ENCODE results near the gene TEAD1.

Gene TEAD1

DNA sequence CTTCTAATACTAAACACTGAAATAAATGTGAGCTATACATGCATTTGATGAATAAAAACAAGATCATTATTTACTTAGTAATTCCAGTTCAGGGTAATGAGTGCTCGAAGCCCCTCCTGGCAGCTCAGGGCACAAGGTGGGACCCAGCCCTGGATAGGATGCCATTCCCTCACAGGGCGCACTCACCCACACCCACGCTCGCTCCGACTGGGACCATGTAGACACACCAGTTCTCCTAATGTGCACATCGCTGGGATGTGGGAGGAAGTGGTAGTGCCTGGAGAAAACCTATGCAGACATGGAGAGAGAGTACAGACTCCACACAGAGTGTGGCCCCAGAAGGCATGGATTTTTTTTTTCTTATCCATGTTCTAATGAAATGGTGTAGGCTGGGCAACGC lies 290.4 kb downstream of the TEAD1 start:
- FAIRE-seq = no peak

DNA sequence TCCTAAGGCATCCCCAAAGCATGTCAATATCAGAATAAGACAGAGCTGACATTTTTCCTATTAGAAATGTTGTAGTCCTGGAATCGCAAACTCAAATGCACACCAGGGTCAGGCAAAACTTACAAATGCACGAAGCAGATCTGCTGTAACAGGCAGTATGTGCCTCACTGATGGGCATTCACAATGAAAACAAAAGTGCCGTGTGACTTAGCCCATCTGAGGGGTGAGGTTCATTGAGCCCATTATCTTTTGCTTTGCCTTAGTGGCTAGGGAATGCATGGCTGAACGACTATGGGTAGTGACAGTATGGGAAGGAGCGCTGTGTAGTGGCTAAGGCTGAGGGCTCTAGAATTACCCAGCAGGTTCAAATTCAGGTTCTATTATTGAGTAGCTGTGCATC lies 291.8 kb downstream of the TEAD1 start:
- FAIRE-seq = no peak

DNA sequence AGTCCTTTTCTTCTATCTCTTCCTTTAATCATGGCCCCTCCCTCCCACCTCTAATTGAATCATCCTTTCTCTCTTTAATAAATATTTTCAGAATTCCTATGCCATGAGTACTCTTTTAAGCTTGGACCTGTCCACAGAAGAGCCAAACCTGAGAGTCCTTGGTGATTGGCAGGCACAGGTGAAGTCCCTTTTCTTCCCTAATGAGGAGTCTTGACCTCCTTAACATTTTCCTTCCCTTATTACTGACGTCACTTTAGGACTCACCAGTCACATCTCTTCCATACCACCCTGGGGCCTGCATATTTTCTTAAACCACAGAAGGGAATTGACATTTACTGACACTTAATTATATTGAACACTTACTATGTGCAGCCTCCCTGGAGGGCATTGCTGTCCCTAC lies 293.9 kb downstream of the TEAD1 start:
- FAIRE-seq = no peak

DNA sequence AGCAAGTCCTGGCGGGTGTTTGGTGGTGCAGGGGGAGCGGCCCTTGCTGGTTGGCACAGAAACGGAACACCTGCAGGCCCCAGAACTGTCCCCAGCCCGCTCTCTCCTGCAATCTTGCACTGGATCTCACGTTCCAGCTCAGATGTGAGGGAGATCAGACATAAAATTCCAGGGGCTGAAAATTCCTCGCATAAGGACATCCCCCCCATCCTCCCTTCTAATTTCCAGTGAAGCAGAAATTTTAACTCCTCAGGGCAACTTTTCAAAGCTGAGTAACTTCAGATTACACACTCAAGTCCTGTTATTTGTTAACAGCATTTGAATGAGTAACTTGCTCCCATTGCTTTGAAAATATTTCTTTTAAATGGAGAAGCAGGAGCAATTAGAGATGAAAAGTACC lies 294.6 kb downstream of the TEAD1 start:
- no peak for FAIRE-seq

DNA sequence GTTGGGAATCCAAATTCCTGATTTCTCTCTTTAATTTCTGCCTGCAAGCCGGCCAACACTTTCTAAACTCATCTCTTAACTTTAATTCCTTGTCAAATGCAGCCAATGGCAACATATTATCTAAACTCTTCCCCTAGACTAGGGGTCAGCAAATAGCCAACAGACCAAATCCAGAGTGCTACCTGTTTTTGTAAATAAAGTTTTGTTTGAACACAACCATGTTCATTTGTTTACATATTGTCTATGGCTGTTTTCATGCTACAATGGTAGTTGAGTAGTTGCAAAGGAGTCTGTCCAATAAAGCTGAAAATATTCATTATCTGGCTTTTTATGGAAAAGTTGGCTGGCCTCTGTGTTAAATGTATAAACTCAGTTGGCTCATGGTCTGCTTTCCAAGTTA lies 297.7 kb downstream of the TEAD1 start:
- FAIRE-seq = no peak

DNA sequence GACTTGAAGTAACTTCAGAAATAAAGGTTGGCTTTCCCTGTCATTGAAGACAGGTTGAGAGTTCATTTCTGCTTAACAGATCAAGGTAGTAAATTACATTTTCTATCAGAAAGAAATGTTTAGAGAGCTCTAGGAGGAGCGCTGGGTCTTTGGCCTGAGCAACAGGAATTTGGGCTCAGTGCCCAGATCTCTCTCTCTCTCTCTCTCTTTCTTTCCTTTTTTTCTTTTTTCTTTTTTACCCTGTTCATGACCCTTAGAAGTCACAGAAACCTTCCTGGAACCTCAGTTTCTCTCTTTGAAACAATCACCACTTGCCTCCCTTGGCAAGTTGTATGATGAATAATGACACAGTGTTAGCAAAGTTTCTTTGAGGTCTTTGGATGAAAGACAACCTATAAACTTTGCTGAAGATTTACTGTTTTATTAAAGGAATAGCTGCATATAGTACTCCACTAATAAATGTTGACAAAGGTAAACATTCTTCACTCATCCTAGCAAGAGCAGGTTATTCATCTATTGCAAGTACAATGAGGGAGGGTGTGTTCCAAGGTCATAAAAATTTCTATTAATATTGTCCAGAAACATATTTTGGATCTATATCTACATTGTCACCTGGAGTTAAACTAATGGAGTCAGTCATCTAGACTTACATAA lies 299.4 kb downstream of the TEAD1 start:
- no peak for FAIRE-seq

DNA sequence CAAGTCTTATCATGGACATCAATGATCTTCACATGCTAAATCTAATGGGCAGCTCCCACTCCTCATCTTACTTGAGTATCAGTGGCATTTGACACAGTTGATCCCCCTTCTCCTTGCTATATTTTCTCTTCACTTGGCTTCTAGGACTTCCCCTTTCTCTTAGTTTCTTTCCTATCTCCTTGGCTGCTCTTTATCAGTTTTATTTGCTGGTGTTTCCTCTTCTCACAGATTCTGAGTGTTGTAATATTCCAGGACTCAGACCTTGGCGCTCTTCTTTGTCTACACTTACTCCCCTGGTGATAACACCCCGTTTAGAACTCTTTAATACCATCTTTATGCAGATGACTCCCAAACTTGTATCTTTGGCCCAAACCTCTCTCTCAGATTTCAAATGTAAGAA lies 301.0 kb downstream of the TEAD1 start:
- no peak for FAIRE-seq

DNA sequence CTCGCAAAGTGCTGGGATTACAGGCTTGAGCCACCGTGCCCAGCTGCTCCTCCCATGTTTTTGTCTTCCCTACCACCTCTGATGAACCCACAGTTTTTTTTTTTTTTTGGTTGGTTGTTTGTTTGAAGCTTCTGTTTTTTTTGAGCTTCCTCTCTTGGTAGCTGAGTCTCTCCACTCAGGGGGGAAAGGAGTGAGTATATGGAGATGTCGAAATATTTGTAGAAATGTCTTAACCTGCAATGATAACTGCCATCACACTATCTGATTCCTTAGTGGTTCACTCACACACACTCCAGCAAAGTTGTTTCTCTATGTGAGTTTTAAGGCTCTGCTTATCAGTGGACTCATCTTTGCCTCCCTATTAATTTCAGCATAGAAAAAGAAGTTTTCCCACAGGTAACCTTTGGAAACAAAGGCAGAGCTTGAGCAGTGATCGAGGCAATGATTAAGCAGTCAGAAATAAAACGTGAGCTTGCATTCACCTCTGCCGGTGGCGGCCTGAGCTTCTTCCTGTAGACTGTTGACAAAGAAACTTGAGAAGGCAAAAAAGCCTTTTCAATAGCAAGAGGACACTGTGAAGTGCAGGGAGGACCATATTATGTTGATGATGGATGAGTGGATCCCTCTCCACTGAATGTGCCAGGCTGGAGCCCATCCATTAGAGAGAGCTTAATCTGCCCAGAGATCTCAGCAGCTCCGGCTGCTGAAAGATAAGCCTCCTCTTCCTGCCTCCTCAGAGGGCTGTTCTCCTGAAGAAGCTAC lies 305.9 kb downstream of the TEAD1 start:
- FAIRE-seq = no peak

DNA sequence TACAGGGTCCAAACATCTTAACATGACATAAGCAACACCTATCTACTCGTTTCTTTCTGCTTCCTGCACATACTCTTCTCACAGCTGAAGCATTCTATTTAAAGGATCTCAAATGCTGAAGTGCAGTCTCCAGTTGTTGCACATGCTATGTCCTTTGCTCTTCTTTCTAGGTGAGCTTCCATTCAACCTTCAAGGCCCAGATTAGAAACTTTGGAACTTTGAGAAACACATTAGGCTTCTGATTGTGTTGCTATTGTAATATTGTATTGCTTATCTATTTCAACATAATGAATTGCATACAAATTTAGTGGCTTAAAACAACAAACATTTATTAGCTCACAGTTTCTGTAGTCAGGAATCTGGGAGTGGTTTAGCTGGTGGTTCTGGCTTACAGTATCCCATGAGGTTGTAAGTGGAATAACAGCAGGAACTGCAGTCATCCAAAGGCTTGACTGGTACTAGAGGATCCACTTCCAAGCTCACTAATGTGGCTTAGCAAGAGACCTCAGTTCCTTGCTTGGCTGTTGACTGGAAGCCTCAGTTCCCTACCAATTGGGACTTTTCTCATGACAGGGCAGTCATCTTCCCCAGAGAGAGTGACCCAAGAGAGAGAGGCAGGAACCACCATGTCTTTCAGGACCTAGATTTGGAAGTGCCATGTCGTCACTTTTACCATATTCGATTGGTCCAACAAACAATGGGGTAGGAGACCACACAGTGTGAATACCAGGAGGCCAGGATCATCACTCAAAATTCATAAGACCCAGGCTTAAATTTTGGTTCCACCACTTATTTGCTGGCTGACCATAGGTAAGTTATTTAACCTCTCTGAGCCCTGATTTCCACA lies 307.7 kb downstream of the TEAD1 start:
- FAIRE-seq = no peak

DNA sequence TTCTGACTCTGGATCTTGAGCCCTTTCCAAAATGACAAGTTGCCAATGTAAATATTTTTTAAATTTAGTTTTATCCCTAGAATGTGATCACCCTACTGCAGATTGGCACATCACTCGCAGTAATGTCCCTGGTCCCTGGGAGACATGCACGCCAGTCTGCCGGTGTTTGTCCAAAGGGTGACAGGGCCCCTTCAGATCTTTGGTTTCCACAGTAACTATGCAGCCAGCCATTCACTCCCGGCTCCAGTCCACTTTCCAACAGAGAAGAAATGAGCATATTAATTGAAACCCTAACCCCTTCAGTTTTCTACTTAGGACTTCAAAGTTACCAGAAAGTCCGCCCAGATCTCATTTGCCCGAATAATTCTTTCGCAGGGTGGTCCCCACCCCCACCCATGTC lies 309.1 kb downstream of the TEAD1 start:
- no peak for FAIRE-seq

DNA sequence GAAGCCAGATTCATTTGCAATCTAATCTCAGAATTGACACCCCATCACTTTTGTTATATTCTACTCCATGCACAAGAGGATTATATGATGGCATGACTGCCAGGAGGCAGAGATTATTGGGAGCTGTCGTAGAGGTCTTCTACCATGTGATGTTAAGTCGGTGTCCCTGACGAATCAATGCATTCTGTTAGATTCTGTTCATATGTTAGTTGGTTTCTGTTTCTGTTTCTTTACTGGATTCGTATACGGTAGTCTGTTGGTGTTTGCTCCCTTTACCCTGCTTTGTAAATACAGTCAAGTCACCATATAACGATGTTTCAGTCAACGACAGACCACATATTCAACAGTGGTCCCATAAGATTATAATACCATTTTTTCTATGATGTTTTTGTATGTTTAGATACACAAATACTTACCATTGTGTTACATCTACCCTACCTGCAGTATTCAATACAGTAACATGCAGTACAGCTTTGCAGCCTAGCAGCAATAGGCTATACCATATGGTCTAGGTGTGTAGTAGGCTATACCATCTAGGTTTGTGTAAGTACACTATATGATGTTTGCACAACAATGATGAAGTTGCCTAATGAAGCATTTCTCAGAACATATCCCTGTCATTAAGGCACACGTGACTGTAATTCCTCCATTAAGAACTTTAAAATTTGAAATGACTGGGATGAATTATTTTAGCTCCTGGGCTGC lies 312.1 kb downstream of the TEAD1 start:
- FAIRE-seq = no peak

DNA sequence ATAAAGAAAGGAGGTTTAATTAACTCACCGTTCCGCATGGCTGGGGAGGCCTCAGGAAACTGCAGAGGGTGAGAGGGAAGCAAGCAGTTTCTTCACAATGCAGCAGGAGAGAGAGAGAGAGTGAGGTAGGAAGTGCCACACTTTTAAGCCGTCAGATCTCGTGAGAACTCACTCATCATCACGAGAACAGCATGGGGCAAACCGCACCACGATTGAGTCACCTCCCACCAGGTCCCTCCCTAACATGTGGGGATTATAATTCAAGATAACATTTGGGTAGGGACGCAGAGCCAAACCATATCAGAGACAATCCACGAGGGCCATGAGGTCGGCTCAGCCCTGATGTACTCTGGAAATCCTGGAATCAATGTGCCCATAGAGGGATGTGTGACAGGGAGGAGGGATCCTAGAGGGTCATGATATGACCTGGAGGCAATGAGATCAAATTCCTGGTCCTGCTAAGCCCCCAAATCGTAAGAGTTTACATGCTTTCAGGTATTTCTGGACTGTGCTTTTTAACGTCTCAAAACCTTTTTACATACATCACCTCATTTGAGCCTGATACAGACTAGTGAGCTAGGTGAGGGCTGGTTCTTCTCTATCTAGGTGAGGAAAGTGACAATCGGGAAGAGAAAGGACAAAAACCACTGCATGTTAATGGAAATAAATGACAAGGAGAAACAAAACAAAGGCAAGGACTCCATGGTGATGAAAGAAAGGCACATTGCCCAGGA lies 315.4 kb downstream of the TEAD1 start:
- no peak for FAIRE-seq

DNA sequence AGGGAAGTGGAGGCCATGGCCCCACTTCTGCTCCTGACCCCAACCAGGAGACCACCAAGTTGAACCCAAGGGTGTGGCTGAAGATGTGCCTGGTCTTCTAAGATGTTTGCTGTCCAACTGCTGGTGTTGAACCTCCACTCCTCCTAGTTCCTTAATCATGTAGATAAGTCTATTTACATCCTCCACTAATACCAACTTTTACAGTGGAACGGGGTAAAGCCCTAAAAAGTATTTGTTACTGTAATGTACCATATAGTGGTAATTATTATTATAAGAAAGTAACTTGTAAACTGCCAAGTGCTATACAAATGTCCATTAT lies 315.9 kb downstream of the TEAD1 start:
- FAIRE-seq = no peak

DNA sequence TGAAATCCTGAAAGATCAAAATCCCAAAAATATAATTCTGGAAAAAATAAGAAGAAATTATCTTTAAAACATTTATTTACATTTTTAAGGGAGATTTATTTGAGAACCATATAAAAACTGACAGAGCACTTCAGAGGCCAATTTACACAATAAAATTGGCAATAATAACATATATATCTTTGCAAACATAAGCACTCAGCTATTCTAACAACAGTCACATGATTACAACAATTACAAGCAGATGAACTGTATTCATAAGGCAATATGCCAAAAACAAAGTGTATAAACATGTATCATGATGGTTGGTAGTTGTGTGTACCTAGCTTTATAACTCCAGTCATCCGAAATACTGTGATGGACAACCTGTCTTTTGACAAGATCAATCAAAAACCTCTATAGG lies 317.2 kb downstream of the TEAD1 start:
- FAIRE-seq = no peak

DNA sequence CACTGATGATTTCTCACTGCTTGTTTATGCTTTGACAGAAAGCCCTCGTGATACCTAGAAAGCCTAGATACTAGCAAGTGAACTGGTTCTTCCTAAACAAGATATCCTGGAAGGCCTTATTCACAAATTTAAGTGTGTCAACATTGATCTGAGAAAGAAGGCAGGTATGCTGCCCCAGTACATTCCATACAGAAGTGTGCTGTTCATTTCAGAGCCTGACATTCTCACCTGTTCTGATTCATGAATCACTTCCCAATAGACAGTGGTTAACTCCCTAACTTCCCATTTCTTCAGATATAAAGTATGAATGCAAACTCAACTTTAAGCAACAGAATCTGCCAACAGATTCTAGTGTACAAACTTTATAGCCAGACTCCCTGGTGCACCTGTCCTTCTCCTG lies 319.4 kb downstream of the TEAD1 start:
- no peak for FAIRE-seq
